HG03439 (cell line): ENCODE measurements around the gene TPRG1L.
"Not testable (repeated sequence)": the region's sequence is repeated elsewhere in the genome, so short reads cannot be mapped to it uniquely, and the experiment has no call there.

Experiments used
- ATAC-seq: cut with Tn5 transposase; IDR thresholded peaks from one replicate; pipeline ENCODE4 v1.9.1; 2021; ENCODE audit warnings: mild to moderate bottlenecking, moderate library complexity; ENCODE audit not compliant: unreplicated experiment

TPRG1L gene

GRCh38 chr1:3607703-3608065 lies 17.1 kb upstream of the TPRG1L start:
- no peak for ATAC-seq

GRCh38 chr1:3608154-3608553 lies 16.7 kb upstream of the TPRG1L start:
- no peak for ATAC-seq

GRCh38 chr1:3609016-3609768 lies 15.6 kb upstream of the TPRG1L start:
- ATAC-seq, result no peak

GRCh38 chr1:3609769-3610526 lies 14.9 kb upstream of the TPRG1L start:
- no peak for ATAC-seq

GRCh38 chr1:3610527-3611169 lies 14.2 kb upstream of the TPRG1L start:
- no peak for ATAC-seq

- ATAC-seq, result no peak
These were observed 13.4 kb upstream of the TPRG1L start, which contains the start of gene MEGF6 for GRCh38 chr1:3611170-3612019. MEGF6 (minus strand) TSS chr1:3611508; CDS start chr1:3611268, 240 bp downstream.

GRCh38 chr1:3612123-3612522 lies 12.7 kb upstream of the TPRG1L start:
- ATAC-seq, result no peak

- no peak for ATAC-seq
These were observed 9.8 kb upstream of the TPRG1L start for GRCh38 chr1:3614755-3615742.

GRCh38 chr1:3616861-3617260 lies 8.0 kb upstream of the TPRG1L start:
- ATAC-seq, result no peak

GRCh38 chr1:3617806-3618345 lies 6.9 kb upstream of the TPRG1L start:
- ATAC-seq, result no peak

- ATAC-seq, result no peak
These were observed 6.3 kb upstream of the TPRG1L start for GRCh38 chr1:3618531-3618880.

- ATAC-seq, result peak; percentile 47
These were observed 5.7 kb upstream of the TPRG1L start for GRCh38 chr1:3618881-3619671.

GRCh38 chr1:3620708-3621107 lies 4.1 kb upstream of the TPRG1L start:
- no peak for ATAC-seq

- ATAC-seq, result not testable (repeated sequence)
These were observed 3.6 kb upstream of the TPRG1L start for GRCh38 chr1:3621151-3621671.

- ATAC-seq, result not testable (repeated sequence)
These were observed 2.7 kb upstream of the TPRG1L start for GRCh38 chr1:3622102-3622501.

GRCh38 chr1:3623441-3624199 lies 1.2 kb upstream of the TPRG1L start:
- no peak for ATAC-seq

GRCh38 chr1:3625151-3625907 lies 514 bp downstream of the TPRG1L start:
- peak; percentile 3 for ATAC-seq
